ENCODE results near the gene RAB1A. TPM values are rescaled to one million over a fixed set of nuclear protein-coding genes. Genes with fewer than 3 reads are reported as not detected.

The RAB1A gene
- total and polyA plus RNA-seq, 2 donors (not counting 1 experiment from before 2014, with no cell fraction given): 26.6 to 42.2 TPM

GRCh38 chr2:65142515-65142914 lies 12.6 kb upstream of the RAB1A start:
- no peak overlapping the region for H3K4me3 Mint-ChIP-seq
- TF ChIP-seq EZH2 (IDR thresholded peaks at IDR 0.05; ENCODE audit: borderline replicate concordance, insufficient read depth, low read depth, low read length, poor library complexity, severe bottlenecking): no peak
- H3K27ac Mint-ChIP-seq: no peak overlapping the region
- Histone ChIP-seq H3K4me1 (ENCODE audit: control insufficient read depth in 2 of 2, insufficient read depth in 2 of 2, low read length in 2 of 2) (no peaks in the 10 kb centered on the region), H3K4me3 (ENCODE audit: control extremely low read depth in 1 of 5, extremely low read depth in 1 of 5, insufficient read depth in 1 of 5, low read depth in 2 of 5, low read length in 4 of 5) (no peak overlapping the region), H3K27me3 (replicated peaks in 1 of 4; ENCODE audit: control extremely low read depth in 1 of 4, control insufficient read depth in 3 of 4, insufficient read depth in 4 of 4, low read length in 3 of 4) (no peaks in the 10 kb centered on the region), H3K36me3 (replicated peaks in 1 of 2; ENCODE audit: control extremely low read depth in 1 of 2, control insufficient read depth in 1 of 2, extremely low read depth in 1 of 2, insufficient read depth in 2 of 2, low read length in 1 of 2) (no peaks in the 10 kb centered on the region), H3K9me3 (ENCODE audit: control extremely low read depth in 1 of 3, control insufficient read depth in 2 of 3, insufficient read depth in 1 of 3, low read length in 2 of 3) (no peaks in the 10 kb centered on the region), H3K79me2 (ENCODE audit: control insufficient read depth, insufficient read depth, low read length) (no peaks in the 10 kb centered on the region), H4K20me1 (ENCODE audit: control insufficient read depth, insufficient read depth, low read length, poor library complexity, severe bottlenecking) (no peaks in the 10 kb centered on the region), H3K4me2 (replicated peaks; ENCODE audit: low read depth, low read length, poor library complexity, severe bottlenecking) (no peak overlapping the region), H3K9ac (ENCODE audit: low read length) (no peak overlapping the region), H2AFZ (ENCODE audit: insufficient read depth, low read depth, low read length, poor library complexity, severe bottlenecking) (no peak overlapping the region), H3K27ac (ENCODE audit: low read length in 2 of 2) (no peak overlapping the region)
- ATAC-seq (ENCODE audit: low read depth) (no peak), DNase-seq (no peak)
- H3K27me3 Mint-ChIP-seq: peaks cover 17% of the 10 kb centered on the region
- intact Hi-C loops (cut with micrococcal nuclease): no loop called here
- peaks cover 3% of the 10 kb centered on the region for H3K9me3 Mint-ChIP-seq (ENCODE audit: insufficient read depth)
- H3K4me1 Mint-ChIP-seq: no peaks in the 10 kb centered on the region
- POLR2A ChIA-PET: interaction anchor here (0.9 kb wide), 1 partner anchor 12 kb away, joined by 8 read pairs; the partner anchor contains the start of gene RAB1A
- CTCF ChIA-PET: interaction anchor here (0.8 to 2.1 kb wide), 5 partner anchors 9 to 78 kb away, joined by 3 to 7 read pairs (median 3); partner anchors contain the start of gene RAB1A

GRCh38 chr2:65137197-65137775 lies 7.4 kb upstream of the RAB1A start:
- TF ChIP-seq CTCF (IDR thresholded peaks at IDR 0.05): no peak
- no peak for TF ChIP-seq EZH2 (IDR thresholded peaks at IDR 0.05; ENCODE audit: borderline replicate concordance, insufficient read depth, low read depth, low read length, poor library complexity, severe bottlenecking)
- no peaks in the 10 kb centered on the region for H3K9me3 Mint-ChIP-seq (ENCODE audit: insufficient read depth)
- Histone ChIP-seq H3K4me1 (ENCODE audit: control insufficient read depth in 2 of 2, insufficient read depth in 2 of 2, low read length in 2 of 2) (no peaks in the 10 kb centered on the region), H3K79me2 (ENCODE audit: control insufficient read depth, insufficient read depth, low read length) (no peaks in the 10 kb centered on the region), H4K20me1 (ENCODE audit: control insufficient read depth, insufficient read depth, low read length, poor library complexity, severe bottlenecking) (no peaks in the 10 kb centered on the region), H3K4me2 (replicated peaks; ENCODE audit: low read depth, low read length, poor library complexity, severe bottlenecking) (no peak overlapping the region), H3K36me3 (replicated peaks in 1 of 2; ENCODE audit: control extremely low read depth in 1 of 2, control insufficient read depth in 1 of 2, extremely low read depth in 1 of 2, insufficient read depth in 2 of 2, low read length in 1 of 2) (no peaks in the 10 kb centered on the region), H3K9me3 (ENCODE audit: control extremely low read depth in 1 of 3, control insufficient read depth in 2 of 3, insufficient read depth in 1 of 3, low read length in 2 of 3) (no peaks in the 10 kb centered on the region), H3K4me3 (ENCODE audit: control extremely low read depth in 1 of 5, extremely low read depth in 1 of 5, insufficient read depth in 1 of 5, low read depth in 2 of 5, low read length in 4 of 5) (no peak overlapping the region), H3K9ac (ENCODE audit: low read length) (no peak overlapping the region), H2AFZ (ENCODE audit: insufficient read depth, low read depth, low read length, poor library complexity, severe bottlenecking) (no peak overlapping the region), H3K27ac (ENCODE audit: low read length in 2 of 2) (no peak overlapping the region), H3K27me3 (replicated peaks in 1 of 4; ENCODE audit: control extremely low read depth in 1 of 4, control insufficient read depth in 3 of 4, insufficient read depth in 4 of 4, low read length in 3 of 4) (no peaks in the 10 kb centered on the region)
- H3K27ac Mint-ChIP-seq: no peak overlapping the region
- intact Hi-C loops (cut with micrococcal nuclease): no loop called here
- no peak overlapping the region for H3K4me3 Mint-ChIP-seq
- H3K27me3 Mint-ChIP-seq: peaks cover 6% of the 10 kb centered on the region
- ChIA-PET CTCF (no interaction called here), POLR2A (interaction anchor here (0.6 kb wide), 1 partner anchor 485 kb away, joined by 3 read pairs; no protein-coding TSS in a partner anchor)
- WGBS (ENCODE audit: insufficient coverage): no CpG with 5 or more reads among the region's 2 CpGs
- no peaks in the 10 kb centered on the region for H3K4me1 Mint-ChIP-seq
- ATAC-seq (ENCODE audit: low read depth) (no peak), DNase-seq (no peak)
